Gastroesophageal sphincter (tissue), 4 donors: ENCODE data around the gene ARHGAP20. TPM values are rescaled to one million over a fixed set of nuclear protein-coding genes. Genes with fewer than 3 reads are reported as not detected.

Experiments
- ATAC-seq: fragments of 150-250 bp; one replicate; pipeline ENCODE4 v1.9.1; 2016; ENCODE audit warnings: mild to moderate bottlenecking, moderate library complexity
- H3K27ac ChIP-seq, 4 donors: fragments of 200-600 bp; sonication (generic) in 3 of 4; 1 replicate in 3 of 4; 2 replicates in 1 of 4; pipeline ENCODE4 v1.5.1; 2016 to 2019
- H3K27me3 ChIP-seq: fragments of 200-600 bp; sonication (generic); one replicate; pipeline ENCODE4 v1.5.1; 2019
- H3K36me3 ChIP-seq, 2 donors: fragments of 200-600 bp; sonication (generic); one replicate each; pipeline ENCODE4 v1.5.1; 2019; ENCODE audit warnings: control low read depth in 1 of 2
- H3K4me1 ChIP-seq, 3 donors: fragments of 200-600 bp; sonication (generic); 1 replicate in 2 of 3; 2 replicates in 1 of 3; pipeline ENCODE4 v1.5.1; 2016 to 2019; ENCODE audit warnings: control low read depth in 2 of 3
- H3K4me3 ChIP-seq, 2 donors: fragments of 200-600 bp; sonication (generic); one replicate each; pipeline ENCODE4 v1.5.1; 2019; ENCODE audit warnings: mild to moderate bottlenecking in 1 of 2, moderate library complexity in 1 of 2
- H3K9me3 ChIP-seq, 3 donors: fragments of 200-600 bp; sonication (generic); one replicate each; pipeline ENCODE4 v1.5.1; 2017 to 2019; ENCODE audit warnings: control low read depth in 2 of 3
- CTCF ChIP-seq, 4 experiments: fragments of 200-600 bp in 2 of 4; fragments of 450-650 bp in 2 of 4; sonication (generic) in 1 of 4; IDR thresholded peaks; one replicate each; pipeline ENCODE4 v1.5.1; 2017 to 2019; ENCODE audit warnings: antibody characterized with exemption in 4 of 4, mild to moderate bottlenecking in 2 of 4, moderate library complexity in 2 of 4
- EP300 ChIP-seq: sonication (generic); formaldehyde crosslinking; IDR thresholded peaks from one replicate; pipeline ENCODE4 v1.6.1; 2017; ENCODE audit warnings: antibody characterized with exemption, mild to moderate bottlenecking
- POLR2A ChIP-seq, 2 donors: fragments of 450-650 bp; IDR thresholded peaks; one replicate each; pipeline ENCODE4 v1.6.1; 2017; ENCODE audit warnings: antibody characterized with exemption in 2 of 2, mild to moderate bottlenecking in 2 of 2, moderate library complexity in 1 of 2
- POLR2AphosphoS5 ChIP-seq: sonication (generic); formaldehyde crosslinking; IDR thresholded peaks from one replicate; pipeline ENCODE4 v1.6.1; 2017; ENCODE audit warnings: antibody characterized with exemption
- WGBS, 2 donors: methylation state at CpG; one replicate each; pipeline ENCODE4 v1.1.5; 2018; ENCODE audit warnings: low coverage in 1 of 2; 5-methylcytosine and 5-hydroxymethylcytosine counted together
- total RNA-seq, 4 donors: library from RNA; depleted of rRNA; stranded (reverse); fragments of >200 nt; gene quantifications; one replicate each; pipeline ENCODE4 v1.1.0, GENCODE V29; 2016

The ARHGAP20 gene
- total RNA-seq, 4 donors from 2014 or later = 5.3 to 34.6 (median 7.0) TPM

DNA sequence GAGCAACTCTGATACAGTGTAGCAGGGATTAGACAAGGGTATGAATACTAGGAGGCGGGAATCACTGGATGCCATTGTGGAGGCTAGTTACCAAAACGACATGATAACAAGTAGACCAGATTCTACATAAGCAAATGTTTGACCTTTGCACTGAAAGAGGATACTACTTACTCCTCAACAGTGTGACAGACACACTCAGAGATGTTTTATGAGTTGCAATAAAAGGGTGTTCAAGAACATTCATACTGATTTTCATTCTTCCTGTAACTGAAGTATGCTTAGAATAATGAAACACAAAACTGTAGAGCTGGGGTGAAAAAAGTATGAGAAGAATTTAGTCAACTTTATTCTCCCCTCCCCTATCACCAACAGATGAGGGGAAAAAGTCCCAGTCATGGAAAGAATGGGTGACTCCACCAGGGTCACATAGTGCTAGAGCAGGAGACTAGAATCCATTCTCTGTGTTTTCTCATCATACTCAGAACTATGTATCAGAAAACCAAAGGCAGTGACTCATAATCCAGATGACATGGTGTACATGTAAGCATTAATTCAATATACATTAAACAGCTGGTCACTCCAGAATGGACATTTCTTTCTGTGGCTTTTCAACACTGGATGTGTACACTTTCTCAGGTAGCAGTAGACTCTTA, 32.8 kb downstream of the ARHGAP20 start:
- Histone ChIP-seq H3K36me3 (no peaks in the 10 kb centered on the region), H3K27me3 (no peaks in the 10 kb centered on the region), H3K9me3 (no peaks in the 10 kb centered on the region), H3K4me3 (no peak overlapping the region), H3K27ac (no peak overlapping the region), H3K4me1 (no peaks in the 10 kb centered on the region)
- WGBS, 2 donors = 75 to 78% methylated on average over 2 of the region's 2 CpGs
- no peak for ATAC-seq
- TF ChIP-seq POLR2AphosphoS5 (no peak), CTCF (IDR thresholded peaks at IDR 0.05) (no peak), EP300 (no peak), POLR2A (IDR thresholded peaks at IDR 0.05) (no peak)

DNA sequence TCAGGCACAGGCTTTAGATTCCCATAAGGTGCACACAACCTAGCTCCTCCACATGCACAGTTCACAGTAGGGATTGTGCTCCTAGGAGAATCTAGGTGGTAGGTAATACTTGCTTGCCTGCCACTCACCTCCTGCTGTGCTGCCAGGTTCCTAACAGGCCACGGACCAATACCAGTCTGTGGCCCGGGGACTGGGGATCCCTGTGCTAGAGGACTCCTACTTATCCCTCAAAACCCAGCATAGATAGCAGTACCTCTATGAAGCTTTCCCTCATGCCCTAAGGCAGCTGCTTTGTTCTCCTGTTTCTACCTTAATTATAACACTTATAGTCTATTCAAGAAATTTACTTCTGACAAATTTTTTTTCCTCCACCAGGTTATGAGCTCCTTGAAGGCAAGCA, 36.7 kb downstream of the ARHGAP20 start:
- no peaks in the 10 kb centered on the region for H3K9me3 ChIP-seq
- no peaks in the 10 kb centered on the region for H3K4me1 ChIP-seq
- WGBS, 2 donors = 100% methylated on average over 1 to 2 of the region's 2 CpGs
- no peak for TF ChIP-seq EP300
- no peak for TF ChIP-seq POLR2A (IDR thresholded peaks at IDR 0.05)
- no peak for TF ChIP-seq CTCF (IDR thresholded peaks at IDR 0.05)
- TF ChIP-seq POLR2AphosphoS5 = no peak
- ATAC-seq = no peak
- no peaks in the 10 kb centered on the region for H3K27me3 ChIP-seq
- no peaks in the 10 kb centered on the region for H3K36me3 ChIP-seq
- no peak overlapping the region for H3K27ac ChIP-seq
- no peak overlapping the region for H3K4me3 ChIP-seq

- no peak overlapping the region for H3K27ac ChIP-seq
- no peaks in the 10 kb centered on the region for H3K4me1 ChIP-seq
- H3K4me3 ChIP-seq = no peak overlapping the region
- no peaks in the 10 kb centered on the region for H3K36me3 ChIP-seq
- peaks cover 0 to 10% (median 0%) of the 10 kb centered on the region in 3 donors for H3K9me3 ChIP-seq
- ATAC-seq = no peak
- no peak for TF ChIP-seq POLR2AphosphoS5
- TF ChIP-seq POLR2A (IDR thresholded peaks at IDR 0.05) = no peak
- no peak for TF ChIP-seq CTCF (IDR thresholded peaks at IDR 0.05)
- no peak for TF ChIP-seq EP300
- H3K27me3 ChIP-seq = no peaks in the 10 kb centered on the region
- WGBS, 2 donors = 94 to 100% methylated on average over 2 to 7 of the region's 7 CpGs
These were observed 46.4 kb downstream of the ARHGAP20 start for GRCh38 chr11:110665689-110666465.

GRCh38 chr11:110655967-110656366, 56.3 kb downstream of the ARHGAP20 start:
- no peaks in the 10 kb centered on the region for H3K4me1 ChIP-seq
- peaks cover 0 to 18% (median 0%) of the 10 kb centered on the region in 3 donors for H3K9me3 ChIP-seq
- no peak overlapping the region for H3K27ac ChIP-seq
- H3K4me3 ChIP-seq = no peak overlapping the region
- no peaks in the 10 kb centered on the region for H3K27me3 ChIP-seq
- no peak for ATAC-seq
- TF ChIP-seq CTCF (IDR thresholded peaks at IDR 0.05) (no peak), POLR2A (IDR thresholded peaks at IDR 0.05) (no peak), POLR2AphosphoS5 (no peak), EP300 (no peak)
- WGBS, 2 donors = 72% methylated on average over 3 of the region's 3 CpGs; no CpG with 5 or more reads in 1 of the 2 donors
- H3K36me3 ChIP-seq = no peaks in the 10 kb centered on the region

DNA sequence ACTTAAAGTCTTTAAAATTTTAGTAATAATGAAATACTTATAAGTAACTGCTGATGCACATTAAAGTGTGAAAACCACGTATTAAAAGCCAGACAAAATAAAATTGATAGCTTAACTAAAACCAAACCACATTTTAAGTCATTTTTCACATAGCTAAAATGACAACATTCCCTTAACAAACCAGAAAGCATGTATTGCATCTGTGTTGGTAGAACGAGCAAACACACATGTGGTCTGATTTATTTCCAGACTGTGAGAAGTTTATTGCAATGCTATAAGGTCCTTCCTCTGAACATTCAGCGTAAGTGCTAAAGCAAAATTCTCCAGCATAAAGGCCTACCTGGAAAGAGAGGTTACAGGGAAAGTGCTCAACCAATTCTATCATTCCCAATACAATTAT, 57.8 kb downstream of the ARHGAP20 start:
- Histone ChIP-seq H3K4me1 (no peaks in the 10 kb centered on the region), H3K36me3 (no peaks in the 10 kb centered on the region), H3K27me3 (no peaks in the 10 kb centered on the region), H3K9me3 (peaks cover 0 to 22% (median 0%) of the 10 kb centered on the region in 3 donors), H3K4me3 (no peak overlapping the region), H3K27ac (no peak overlapping the region)
- 72 to 88% methylated on average over 3 of the region's 3 CpGs for WGBS, 2 donors
- no peak for ATAC-seq
- TF ChIP-seq CTCF (IDR thresholded peaks at IDR 0.05) = no peak
- no peak for TF ChIP-seq POLR2AphosphoS5
- no peak for TF ChIP-seq POLR2A (IDR thresholded peaks at IDR 0.05)
- no peak for TF ChIP-seq EP300
